Measurements from ENCODE around the gene FBN1.

The FBN1 gene

DNA sequence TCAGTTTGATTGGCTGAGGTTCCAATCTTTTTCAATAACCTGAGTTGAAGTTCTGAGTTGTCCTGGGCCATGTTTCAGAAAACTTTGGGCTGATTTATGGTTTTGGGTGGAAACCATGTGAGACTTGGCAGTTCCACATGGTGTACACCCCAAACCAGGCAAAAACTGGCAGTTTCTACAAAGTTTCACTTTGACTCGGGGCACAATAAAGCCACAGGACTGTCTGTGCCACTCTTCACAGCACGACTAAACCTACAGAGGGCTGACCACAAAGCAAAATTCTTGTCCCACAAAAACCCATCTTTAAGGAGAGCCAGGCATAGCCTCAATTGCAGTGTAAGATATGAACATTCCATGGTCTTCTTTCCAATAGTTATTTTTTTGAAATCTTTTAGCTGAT lies 159.3 kb downstream of the FBN1 start:
- no peak overlapping the region for H3K4me3 ChIP-seq (ENCODE audit: insufficient read length, low read depth)
- no peak for TF ChIP-seq SUZ12 (IDR thresholded peaks at IDR 0.05; ENCODE audit: extremely low read depth, insufficient read depth, insufficient read length)
- no peak for DNase-seq (ENCODE audit: low read depth, low spot score)
- no peaks in the 10 kb centered on the region for H3K4me1 ChIP-seq (ENCODE audit: insufficient read depth, insufficient read length)
- H3K27me3 ChIP-seq (ENCODE audit: insufficient read depth, insufficient read length) = no peaks in the 10 kb centered on the region
- no peak overlapping the region for H3K9ac ChIP-seq (ENCODE audit: insufficient read length, low read depth)
- H3K36me3 ChIP-seq (ENCODE audit: insufficient read depth, insufficient read length, low read length) = peaks cover 30% of the 10 kb centered on the region
- H3K9me3 ChIP-seq (ENCODE audit: insufficient read depth, low read length) = no peaks in the 10 kb centered on the region

DNA sequence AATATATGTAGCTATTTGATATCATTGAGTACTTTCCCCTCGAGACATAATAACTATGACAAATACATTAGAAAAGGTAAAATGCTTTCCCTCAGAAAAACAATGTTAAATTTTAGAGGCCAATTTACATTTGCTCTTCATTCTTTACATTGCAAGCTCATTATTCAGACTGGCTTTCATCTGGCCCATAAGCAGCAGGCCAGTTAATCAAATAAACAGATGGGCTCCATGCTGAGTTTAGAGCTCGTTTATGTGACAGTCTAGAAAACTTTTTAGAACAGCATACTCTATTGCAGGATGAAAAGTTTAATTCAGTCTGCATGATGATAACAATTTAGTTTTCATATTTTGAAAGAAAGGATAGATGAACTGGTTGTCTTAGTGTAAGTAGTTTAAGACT lies 163.7 kb downstream of the FBN1 start:
- H3K9me3 ChIP-seq (ENCODE audit: insufficient read depth, low read length) = no peaks in the 10 kb centered on the region
- no peak overlapping the region for H3K9ac ChIP-seq (ENCODE audit: insufficient read length, low read depth)
- no peak for TF ChIP-seq ZNF274 (IDR thresholded peaks at IDR 0.05; ENCODE audit: low read depth, low read length)
- no peak for TF ChIP-seq SUZ12 (IDR thresholded peaks at IDR 0.05; ENCODE audit: extremely low read depth, insufficient read depth, insufficient read length)
- no peak for TF ChIP-seq YY1 (IDR thresholded peaks at IDR 0.05; ENCODE audit: insufficient read depth, insufficient read length)
- peaks cover 9% of the 10 kb centered on the region for H3K36me3 ChIP-seq (ENCODE audit: insufficient read depth, insufficient read length, low read length)
- H3K4me3 ChIP-seq (ENCODE audit: insufficient read length, low read depth) = no peak overlapping the region
- no peaks in the 10 kb centered on the region for H3K27me3 ChIP-seq (ENCODE audit: insufficient read depth, insufficient read length)
- H3K4me1 ChIP-seq (ENCODE audit: insufficient read depth, insufficient read length) = no peaks in the 10 kb centered on the region
- DNase-seq (ENCODE audit: low read depth, low spot score) = no peak

DNA sequence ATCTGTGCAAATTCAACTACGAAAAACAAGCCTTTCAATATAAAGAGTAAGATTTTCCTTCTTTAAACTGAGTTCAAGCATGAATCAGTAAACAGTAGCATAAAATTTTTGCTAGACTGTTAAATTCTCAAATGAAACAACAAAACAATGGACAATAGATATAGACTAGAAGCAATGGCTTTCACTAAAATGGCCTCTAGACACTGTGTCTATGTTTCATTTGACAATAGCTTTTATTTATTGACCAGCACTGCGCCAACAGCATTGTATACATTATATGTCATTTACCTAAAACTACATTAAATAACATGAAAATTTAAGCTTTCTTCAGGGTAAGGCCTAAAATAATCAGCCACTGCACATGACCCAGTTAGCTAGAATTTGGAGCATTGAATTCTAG lies 165.8 kb downstream of the FBN1 start:
- TF ChIP-seq SUZ12 (IDR thresholded peaks at IDR 0.05; ENCODE audit: extremely low read depth, insufficient read depth, insufficient read length) = no peak
- TF ChIP-seq YY1 (IDR thresholded peaks at IDR 0.05; ENCODE audit: insufficient read depth, insufficient read length) = no peak
- TF ChIP-seq ZNF274 (IDR thresholded peaks at IDR 0.05; ENCODE audit: low read depth, low read length) = no peak
- H3K9me3 ChIP-seq (ENCODE audit: insufficient read depth, low read length) = no peaks in the 10 kb centered on the region
- no peaks in the 10 kb centered on the region for H3K27me3 ChIP-seq (ENCODE audit: insufficient read depth, insufficient read length)
- no peak overlapping the region for H3K9ac ChIP-seq (ENCODE audit: insufficient read length, low read depth)
- H3K4me1 ChIP-seq (ENCODE audit: insufficient read depth, insufficient read length) = no peaks in the 10 kb centered on the region
- no peak for DNase-seq (ENCODE audit: low read depth, low spot score)
- H3K36me3 ChIP-seq (ENCODE audit: insufficient read depth, insufficient read length, low read length) = no peaks in the 10 kb centered on the region
- no peak overlapping the region for H3K4me3 ChIP-seq (ENCODE audit: insufficient read length, low read depth)

DNA sequence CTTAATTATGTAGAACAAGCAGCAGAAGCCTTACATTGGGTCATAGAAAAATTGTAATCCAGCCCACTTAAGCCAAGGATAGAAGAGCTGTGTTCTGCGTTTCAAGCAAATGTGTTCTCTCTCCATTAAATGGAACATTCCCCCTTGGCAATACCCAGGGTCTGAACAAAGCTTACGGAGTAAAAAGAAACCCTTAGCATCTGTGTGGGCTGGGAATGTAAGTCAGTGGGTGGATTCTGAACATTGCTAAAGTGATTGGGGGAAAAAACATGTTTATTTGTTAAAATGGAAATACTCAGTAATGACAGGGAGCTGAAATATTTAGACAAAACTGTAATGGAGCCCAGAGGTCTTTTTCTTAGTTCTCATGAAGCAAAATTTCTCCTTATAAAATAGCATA lies 166.9 kb downstream of the FBN1 start:
- no peaks in the 10 kb centered on the region for H3K4me1 ChIP-seq (ENCODE audit: insufficient read depth, insufficient read length)
- no peaks in the 10 kb centered on the region for H3K36me3 ChIP-seq (ENCODE audit: insufficient read depth, insufficient read length, low read length)
- no peak overlapping the region for H3K4me3 ChIP-seq (ENCODE audit: insufficient read length, low read depth)
- no peak overlapping the region for H3K9ac ChIP-seq (ENCODE audit: insufficient read length, low read depth)
- no peaks in the 10 kb centered on the region for H3K27me3 ChIP-seq (ENCODE audit: insufficient read depth, insufficient read length)
- TF ChIP-seq ZNF274 (IDR thresholded peaks at IDR 0.05; ENCODE audit: low read depth, low read length) (no peak), SUZ12 (IDR thresholded peaks at IDR 0.05; ENCODE audit: extremely low read depth, insufficient read depth, insufficient read length) (no peak), YY1 (IDR thresholded peaks at IDR 0.05; ENCODE audit: insufficient read depth, insufficient read length) (no peak)
- H3K9me3 ChIP-seq (ENCODE audit: insufficient read depth, low read length) = no peaks in the 10 kb centered on the region
- no peak for DNase-seq (ENCODE audit: low read depth, low spot score)

DNA sequence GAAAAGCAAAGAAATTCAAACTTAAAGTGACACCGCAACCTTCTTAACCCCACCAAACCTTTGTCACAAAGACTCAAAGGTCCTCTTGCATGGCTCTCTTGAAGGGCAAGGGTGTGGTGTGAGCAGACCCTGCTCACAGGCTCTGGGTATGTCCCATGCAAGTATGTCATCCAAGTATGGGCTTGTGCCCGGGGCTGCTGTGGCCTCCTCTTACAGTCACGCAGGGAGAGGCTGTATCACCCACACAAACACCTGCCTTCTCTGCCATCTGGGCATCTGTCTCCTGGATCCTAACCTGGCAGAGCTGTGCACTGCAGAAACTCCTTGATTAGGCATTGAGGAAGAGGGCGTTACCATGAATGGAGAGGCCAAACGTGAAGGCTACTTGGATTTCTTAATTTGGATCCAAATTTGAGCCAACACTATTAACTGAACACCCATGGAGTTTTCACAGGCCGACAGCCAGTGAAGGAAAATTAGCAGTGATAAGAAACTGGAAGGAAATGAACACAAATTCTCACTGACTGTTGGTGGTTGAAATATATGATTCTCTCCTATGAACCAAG lies 167.6 kb downstream of the FBN1 start:
- no peaks in the 10 kb centered on the region for H3K27me3 ChIP-seq (ENCODE audit: insufficient read depth, insufficient read length)
- no peak for DNase-seq (ENCODE audit: low read depth, low spot score)
- no peak overlapping the region for H3K4me3 ChIP-seq (ENCODE audit: insufficient read length, low read depth)
- H3K9ac ChIP-seq (ENCODE audit: insufficient read length, low read depth) = no peak overlapping the region
- no peaks in the 10 kb centered on the region for H3K4me1 ChIP-seq (ENCODE audit: insufficient read depth, insufficient read length)
- no peak for TF ChIP-seq ZNF274 (IDR thresholded peaks at IDR 0.05; ENCODE audit: low read depth, low read length)
- TF ChIP-seq YY1 (IDR thresholded peaks at IDR 0.05; ENCODE audit: insufficient read depth, insufficient read length) = no peak
- TF ChIP-seq SUZ12 (IDR thresholded peaks at IDR 0.05; ENCODE audit: extremely low read depth, insufficient read depth, insufficient read length) = no peak
- H3K9me3 ChIP-seq (ENCODE audit: insufficient read depth, low read length) = no peaks in the 10 kb centered on the region
- no peaks in the 10 kb centered on the region for H3K36me3 ChIP-seq (ENCODE audit: insufficient read depth, insufficient read length, low read length)

DNA sequence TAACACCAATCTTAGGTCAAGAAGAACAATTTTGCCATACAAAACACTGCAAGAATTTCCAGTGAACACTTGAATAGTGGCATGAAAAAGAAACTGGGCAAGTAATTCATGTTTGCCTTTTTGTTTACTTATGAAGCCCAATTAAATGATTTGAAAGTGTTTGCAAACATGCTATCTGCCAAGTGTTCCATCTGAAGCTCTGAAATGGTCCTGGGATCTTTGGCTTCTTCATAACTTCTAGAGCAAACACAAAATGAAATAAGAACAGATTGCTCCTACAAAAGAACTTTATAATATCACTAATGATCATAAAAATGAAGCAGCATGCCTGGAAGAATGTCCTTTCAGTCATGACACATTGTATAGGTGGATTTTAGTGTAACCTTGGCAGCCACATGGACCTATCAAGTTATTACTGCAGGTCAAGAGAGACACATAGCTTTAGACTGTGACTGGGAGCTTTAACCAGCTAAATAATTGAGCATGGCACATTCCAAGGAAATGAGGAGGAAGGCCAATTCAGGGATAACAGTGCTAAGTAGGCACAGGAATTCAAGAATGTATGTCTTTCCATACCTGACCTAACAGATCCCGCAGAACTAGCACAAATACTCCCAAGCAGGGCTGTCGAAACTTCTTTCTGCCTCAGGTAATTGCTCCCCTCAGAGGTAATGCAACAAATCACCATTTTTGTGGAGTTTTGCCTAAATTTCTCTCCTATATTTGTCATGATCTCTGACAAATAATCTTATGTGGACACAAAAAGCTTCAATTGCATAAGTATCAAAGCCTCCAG lies 169.7 kb downstream of the FBN1 start:
- Histone ChIP-seq H3K4me3 (ENCODE audit: insufficient read length, low read depth) (no peak overlapping the region), H3K9me3 (ENCODE audit: insufficient read depth, low read length) (no peaks in the 10 kb centered on the region), H3K9ac (ENCODE audit: insufficient read length, low read depth) (no peak overlapping the region), H3K4me1 (ENCODE audit: insufficient read depth, insufficient read length) (no peaks in the 10 kb centered on the region), H3K27me3 (ENCODE audit: insufficient read depth, insufficient read length) (no peaks in the 10 kb centered on the region), H3K36me3 (ENCODE audit: insufficient read depth, insufficient read length, low read length) (peaks cover 2% of the 10 kb centered on the region)
- TF ChIP-seq SUZ12 (IDR thresholded peaks at IDR 0.05; ENCODE audit: extremely low read depth, insufficient read depth, insufficient read length) (no peak), ZNF274 (IDR thresholded peaks at IDR 0.05; ENCODE audit: low read depth, low read length) (no peak), YY1 (IDR thresholded peaks at IDR 0.05; ENCODE audit: insufficient read depth, insufficient read length) (no peak)
- DNase-seq (ENCODE audit: low read depth, low spot score) = no peak

DNA sequence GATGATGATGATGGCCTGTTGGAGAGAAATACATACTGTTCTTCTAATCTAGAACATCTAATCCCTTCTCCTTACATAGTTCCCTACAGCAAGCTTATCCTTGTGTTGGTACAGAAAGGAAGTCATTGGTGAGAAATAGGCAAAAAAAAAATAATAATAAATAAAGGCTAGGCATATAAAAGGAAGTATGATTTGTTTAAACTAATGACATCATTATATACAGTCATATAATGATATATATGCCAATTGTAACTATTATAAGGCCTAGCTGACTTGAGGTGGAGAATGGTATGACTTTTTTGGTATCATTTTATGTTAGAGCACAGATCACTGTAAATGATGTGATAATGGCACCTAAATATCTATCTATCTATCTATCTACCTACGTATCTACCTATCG lies 171.8 kb downstream of the FBN1 start:
- Histone ChIP-seq H3K9me3 (ENCODE audit: insufficient read depth, low read length) (no peaks in the 10 kb centered on the region), H3K4me1 (ENCODE audit: insufficient read depth, insufficient read length) (no peaks in the 10 kb centered on the region), H3K27me3 (ENCODE audit: insufficient read depth, insufficient read length) (no peaks in the 10 kb centered on the region), H3K4me3 (ENCODE audit: insufficient read length, low read depth) (no peak overlapping the region), H3K9ac (ENCODE audit: insufficient read length, low read depth) (no peak overlapping the region), H3K36me3 (ENCODE audit: insufficient read depth, insufficient read length, low read length) (peaks cover 2% of the 10 kb centered on the region)
- TF ChIP-seq YY1 (IDR thresholded peaks at IDR 0.05; ENCODE audit: insufficient read depth, insufficient read length) (no peak), ZNF274 (IDR thresholded peaks at IDR 0.05; ENCODE audit: low read depth, low read length) (no peak), SUZ12 (IDR thresholded peaks at IDR 0.05; ENCODE audit: extremely low read depth, insufficient read depth, insufficient read length) (no peak)
- DNase-seq (ENCODE audit: low read depth, low spot score) = no peak
